Occipital lobe (tissue), 2 donors: Measurements from ENCODE around the gene PIAS4. TPM values are rescaled to one million over a fixed set of nuclear protein-coding genes. Genes with fewer than 3 reads are reported as not detected.

Source experiments
- DNase-seq: peaks from one replicate; lab custom pipeline; 2025; lab: John Stamatoyannopoulos, UW
- total RNA-seq: library from RNA; depleted of rRNA; stranded (reverse); fragments of >200 nt; gene quantifications from one replicate; pipeline ENCODE4 v1.2.3, GENCODE V29; 2014

PIAS4 gene
- total RNA-seq, 1 donor from 2014 or later, result 22.5 TPM

DNA sequence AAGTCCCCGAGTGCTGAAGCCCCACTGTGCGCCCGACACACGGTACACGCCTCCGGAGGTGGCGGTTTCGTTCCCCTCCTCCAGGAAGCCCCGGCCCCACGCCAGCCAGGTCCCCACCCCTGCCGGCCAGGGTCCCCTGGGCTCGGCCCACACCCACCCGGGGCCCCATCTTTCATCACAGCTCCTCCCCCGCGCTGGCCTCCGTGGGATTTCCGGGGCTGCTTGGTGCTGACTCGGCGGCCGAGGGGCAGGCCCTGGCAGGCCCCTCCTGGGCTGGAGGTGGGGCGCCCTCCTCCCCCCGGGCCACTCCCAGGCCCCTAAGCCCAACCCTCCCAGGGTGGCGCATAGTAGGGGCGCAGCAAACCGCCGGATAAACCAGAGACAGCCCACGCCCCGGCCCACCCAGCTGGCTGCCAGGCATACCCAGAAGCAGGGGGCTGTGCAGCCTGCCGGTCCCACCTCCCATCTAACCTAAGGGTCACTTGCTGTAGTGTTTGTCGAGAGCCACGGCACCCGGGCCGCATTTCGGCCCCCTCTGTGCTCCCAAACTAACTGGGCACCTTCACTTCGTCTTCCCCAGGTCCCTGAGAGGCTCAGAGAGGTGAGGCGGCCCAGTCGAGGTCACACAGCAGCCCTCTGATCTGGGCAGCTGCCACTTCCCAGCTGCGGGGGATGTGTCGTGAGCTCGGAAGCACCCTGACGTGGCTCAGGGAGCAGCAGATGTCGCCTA lies 52.5 kb downstream of the PIAS4 start:
- DNase-seq, result no peak

DNA sequence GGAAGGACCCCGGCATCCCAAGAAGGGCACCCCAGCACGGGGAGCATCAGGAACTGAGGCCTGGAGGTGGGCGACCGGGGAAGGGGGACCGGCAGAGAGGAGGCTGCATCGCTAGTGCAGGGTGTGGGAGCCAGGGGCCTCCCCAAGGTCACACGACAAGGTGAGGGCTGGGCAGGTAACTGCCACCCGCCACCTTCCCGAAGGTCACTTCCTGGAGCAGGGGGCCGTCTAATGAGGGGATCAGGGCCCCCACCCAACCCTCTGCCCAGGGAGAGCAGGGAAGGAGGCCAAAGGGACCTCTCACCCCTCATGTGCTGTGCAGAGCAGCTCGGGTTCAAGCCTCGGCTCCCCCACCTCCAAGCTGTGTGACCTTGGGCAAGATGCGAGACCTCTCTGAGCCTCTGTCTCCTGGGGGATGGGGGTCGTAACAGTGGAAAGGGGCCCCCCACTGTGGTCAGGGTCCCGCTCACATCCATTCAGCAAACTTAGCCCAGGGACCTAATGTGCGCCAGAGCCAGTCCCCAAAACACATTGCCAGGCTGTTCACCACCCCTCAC lies 53.2 kb downstream of the PIAS4 start:
- DNase-seq, result no peak

DNA sequence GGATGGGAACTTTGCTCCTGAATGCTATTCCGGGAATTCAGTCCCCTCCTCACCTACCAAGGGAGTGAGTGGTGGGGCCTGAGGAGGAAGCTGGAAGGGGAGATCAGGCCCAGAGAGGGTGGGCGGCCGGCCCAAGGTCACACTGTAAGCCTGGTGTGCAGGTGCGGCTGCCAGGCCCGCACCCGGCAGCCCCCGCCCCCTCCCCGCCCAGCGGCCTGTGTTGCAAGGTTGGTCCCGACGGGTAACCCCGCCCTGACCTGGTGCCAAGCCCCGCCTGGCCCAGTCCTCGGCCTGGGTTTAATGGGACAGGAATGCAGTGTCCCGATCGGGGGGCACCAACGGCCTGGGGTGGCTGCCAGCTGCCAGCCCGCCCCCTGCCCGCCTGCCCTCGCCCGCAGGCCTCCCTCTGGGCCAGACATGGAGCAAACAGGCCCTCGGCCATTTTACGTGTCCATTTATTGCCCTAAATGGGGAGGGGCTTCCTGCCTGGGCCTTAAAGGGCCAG lies 53.7 kb downstream of the PIAS4 start:
- DNase-seq, result no peak

DNA sequence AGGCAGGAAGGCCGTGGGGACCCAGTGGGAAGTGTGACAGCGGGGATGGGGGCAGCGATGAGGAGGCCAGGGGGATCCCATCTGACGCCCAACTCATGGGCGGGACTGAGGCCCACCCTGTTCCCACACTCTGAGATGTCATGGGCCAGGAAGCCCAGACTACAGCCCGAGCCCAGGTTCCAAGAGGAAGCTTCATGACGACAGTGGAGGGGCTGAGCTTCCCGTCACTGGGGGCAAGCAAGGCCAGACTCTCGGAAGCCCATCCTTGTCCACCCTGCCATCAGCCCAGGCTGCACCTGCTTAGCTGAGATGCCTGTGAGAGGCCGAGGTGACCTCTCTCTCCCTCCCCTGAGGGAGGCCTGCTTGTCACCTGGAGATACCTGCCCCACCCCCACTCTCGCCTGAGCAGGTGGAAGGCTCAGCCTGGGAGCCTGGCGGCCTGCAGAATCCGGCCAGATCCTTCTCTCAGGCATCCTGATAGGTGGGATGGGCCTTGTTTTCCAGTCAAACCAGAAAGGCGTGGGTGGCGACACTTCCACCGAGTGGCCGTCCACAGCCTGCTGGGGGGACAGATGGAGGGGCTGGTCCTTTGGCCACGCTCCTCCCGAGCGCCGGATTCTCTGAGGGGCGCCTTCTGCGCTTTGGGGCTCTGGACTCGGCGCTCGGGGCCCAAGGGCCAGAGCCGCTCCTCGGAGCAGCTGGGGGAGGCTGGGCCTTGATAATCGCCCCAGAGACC lies 54.3 kb downstream of the PIAS4 start:
- no peak for DNase-seq

DNA sequence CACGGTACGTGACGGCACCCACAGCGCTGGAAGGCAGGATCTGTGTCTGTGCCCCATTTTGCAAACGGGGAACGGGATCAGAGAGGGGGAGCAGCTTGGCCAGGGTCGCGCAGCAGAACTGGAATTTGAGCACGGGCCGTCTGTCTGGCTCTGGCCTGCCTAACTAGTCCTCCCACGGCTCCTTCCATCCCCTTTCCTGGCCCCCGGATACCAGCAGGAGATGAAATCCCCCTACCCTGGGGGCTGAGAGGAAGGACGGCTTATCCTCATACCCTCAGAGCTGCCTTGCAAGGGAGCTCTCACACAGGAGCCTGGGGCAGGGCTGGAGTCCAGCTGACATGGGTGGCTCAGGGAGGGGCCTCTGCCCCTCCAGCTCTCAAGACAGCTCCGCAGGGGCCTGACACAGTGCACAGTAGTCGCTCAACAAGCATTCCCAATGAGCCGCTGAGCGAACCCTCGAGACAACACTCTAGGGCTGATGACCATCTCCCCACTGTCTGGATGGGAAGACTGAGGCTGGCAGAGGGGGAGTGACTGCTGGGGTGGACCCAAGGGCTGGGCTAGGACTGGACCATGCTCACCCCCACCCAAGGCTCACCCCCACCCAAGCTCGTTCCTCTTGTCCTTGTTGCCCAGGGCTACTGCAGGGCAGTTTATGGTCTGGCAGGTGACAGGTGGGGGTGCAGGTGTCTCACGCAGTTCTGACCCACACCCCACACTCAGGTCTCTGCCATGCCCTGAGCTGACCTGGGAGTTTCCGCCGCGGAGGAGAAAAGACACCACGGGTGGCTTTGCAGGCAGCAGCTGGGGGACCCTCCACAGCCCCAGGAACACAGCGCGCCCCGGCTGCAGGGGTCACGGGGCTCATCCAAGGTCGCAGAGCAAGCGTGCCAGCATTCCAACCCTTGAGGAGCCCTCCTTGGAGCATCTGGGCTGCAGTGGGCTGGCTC lies 55.2 kb downstream of the PIAS4 start:
- no peak for DNase-seq

DNA sequence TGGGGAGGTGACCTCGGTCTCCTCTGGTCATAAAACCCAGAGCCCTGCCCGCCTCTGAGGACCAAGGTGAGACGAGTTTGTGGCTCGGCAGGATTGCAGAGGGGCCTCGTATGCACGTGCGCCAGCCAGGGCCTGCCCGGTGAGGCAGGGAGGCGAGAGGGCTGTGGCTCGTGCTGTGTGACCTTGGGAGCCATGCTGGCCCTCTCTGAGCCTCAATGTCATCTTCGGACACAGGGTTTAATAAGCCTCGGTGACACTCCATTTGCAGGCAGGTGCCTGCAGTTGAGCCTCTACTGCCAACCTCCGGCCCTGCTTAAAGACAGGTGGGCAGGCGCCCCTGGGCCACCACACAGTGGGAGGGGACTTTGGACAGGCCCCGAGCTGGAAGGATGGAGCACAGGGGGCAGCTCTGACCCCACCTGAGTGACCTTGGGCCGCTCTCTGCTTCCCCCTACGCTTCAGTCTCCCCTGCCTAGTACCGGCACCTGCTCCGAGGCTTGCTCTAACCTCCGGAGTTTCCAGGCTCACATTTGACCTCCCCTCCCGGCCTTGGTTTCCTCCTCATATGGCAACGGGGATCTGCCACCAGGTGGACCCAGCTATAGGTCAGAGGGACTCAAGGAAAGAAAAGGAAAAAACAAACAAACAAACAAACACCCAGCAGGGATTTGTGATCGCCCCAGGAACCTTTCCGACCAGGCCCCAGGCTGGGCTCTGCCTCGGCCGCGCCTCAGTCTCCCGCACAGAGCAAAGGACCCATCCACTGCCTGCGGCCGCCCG lies 56.0 kb downstream of the PIAS4 start:
- DNase-seq, result no peak

DNA sequence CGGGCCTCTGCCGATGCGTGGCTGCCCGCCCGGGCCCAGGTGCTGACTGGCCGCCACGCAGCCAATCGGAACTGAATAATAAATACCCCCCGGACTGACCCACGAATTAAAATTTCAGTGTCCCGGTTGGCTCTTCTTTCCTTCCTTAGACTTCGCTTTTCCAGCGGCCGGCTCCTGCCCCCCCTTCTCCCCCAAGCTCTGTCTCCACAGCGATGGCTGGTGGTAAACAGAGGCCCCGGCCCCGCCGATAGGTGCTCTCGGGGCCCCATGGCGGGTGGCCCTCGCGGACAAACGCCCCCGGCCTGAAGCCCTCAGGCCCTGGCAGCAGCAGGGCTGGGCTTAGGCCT lies 56.6 kb downstream of the PIAS4 start:
- DNase-seq, result no peak

DNA sequence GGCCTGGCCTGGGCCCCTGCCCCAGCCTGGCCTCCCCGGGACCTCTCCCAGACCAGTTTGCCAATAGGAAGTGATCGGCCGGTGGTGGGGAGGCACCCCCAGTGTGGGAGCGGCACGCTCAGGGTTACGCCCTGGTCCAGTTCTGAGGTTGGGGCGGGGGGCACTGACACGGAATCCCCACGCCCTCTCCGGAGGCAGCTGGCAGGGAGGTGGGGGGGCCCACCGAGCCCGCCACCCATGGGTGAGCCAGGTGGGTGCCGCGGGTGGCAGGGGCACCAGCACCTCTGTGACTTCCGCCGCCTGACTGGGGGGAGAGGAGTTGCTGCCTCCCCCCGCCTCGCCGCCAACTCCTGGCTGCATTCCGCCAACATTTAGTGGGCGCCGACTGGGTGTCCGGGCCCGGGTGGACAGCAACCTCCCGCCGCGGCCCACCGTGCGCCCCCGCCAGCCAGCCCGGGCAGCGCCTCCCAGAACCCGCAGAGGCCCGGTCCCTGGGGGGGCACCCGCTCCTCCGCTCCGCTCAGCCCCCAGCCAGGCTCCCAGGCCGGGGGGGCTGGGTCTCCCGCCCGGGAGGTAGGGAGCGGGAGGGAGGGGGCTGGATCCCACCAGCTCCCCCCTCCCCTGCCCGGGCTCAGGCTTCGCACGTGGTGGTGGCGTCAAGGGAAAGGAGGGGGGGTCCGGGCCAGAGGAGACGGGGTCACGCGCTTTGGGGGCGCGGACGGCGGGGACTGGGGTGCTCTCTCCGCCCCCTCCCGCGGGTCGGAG lies 57.1 kb downstream of the PIAS4 start:
- peak; percentile 38 for DNase-seq

DNA sequence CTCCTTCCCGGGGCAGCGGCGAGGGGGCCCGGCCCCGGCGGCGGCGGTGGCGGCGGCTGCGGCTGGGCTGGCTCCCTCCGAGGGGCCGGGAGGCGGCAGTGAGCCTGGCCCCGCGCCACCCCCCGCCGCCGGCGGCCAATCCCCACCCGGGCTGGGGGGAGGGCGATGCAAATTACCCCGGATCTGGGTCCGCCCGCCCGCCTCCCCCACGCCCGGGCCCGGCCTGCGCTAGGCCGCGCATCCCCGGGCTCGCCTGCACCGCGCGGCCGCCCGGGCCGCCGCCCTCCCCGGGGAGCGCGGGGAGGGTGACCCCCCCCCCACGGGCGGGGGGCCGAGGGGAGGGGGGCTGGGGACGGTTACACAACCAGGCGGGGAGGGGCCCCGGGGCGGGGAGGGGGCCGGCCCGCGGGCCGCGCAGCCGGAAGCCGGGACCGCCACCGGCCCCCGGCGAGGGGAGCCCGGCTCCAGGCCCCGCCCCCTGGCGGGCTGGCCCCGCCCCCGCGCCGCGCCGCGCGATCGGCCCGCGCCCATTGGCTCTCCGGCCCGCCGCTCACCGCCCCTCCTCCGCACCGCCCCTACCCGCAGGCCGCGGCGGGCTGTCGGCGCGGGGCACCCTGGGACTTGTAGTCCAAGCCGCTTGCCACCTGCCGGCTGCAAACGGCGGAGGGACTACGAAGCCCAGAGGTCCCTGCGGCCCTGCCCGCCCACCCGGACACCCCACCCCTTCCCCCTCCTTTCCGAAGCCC lies 58.1 kb downstream of the PIAS4 start:
- peak; percentile 97 for DNase-seq

DNA sequence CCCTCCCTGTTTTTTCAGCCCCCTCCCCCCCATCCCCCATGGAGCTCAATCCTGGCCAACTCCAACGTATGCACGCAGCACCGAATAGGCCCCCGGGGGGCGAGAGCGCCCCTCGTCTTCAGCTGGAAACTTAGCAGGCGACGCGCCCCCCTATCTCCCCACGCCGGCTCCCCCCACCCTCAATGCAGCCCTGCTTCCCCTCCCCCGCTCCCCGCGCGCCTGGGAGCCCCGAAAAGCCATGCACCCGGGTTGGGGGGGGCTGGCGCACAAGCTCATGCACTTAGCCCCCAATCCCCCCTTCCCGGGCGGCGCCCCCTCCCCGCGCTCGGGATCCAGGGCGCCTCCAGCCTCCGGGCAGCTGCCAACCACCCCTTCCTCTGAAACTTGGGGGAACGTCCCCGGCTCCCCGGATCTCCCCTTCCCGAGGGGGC lies 58.7 kb downstream of the PIAS4 start:
- DNase-seq, result no peak

DNA sequence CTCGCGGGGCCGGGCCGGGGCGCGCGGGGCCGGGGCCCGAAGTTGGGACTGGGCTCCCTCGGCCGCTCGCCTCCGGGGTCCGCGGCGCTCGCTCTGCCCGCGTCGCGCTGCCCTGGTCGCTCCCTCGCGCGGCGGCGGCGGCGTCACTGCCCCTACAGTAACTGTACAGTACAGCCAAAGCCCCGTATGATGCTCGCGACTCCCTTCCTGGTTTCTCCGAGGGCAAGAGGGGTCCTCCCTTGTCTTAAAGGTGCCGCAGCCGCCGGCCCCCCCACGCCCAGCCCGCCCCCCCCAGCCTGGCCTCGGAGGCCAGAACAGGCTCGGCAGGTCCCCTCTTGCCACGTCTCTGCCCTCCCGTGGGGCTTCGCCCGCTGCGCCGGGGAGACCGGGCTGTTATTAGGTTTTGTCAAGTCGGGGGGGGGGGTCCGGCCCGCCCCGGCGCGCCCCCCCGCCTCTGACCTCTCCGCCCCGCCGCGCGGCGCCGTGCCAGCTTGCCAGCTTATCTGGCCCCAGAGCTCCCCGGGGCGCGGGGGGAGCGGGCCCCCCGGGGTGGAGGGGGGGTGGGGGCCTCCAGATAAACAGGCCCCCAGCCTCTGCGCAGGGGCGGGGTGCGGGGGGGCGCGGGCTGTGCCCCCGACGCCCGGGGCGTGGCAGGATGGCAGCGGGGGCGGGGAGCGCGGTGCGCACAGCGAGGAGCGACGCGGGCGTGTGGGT lies 59.3 kb downstream of the PIAS4 start, which contains the start of gene ZBTB7A:
ZBTB7A (minus strand) TSS at position 218 of the 714 bp plus-strand sequence. CDS start 11,667 bp downstream, outside the sequence.
- DNase-seq, result peak; percentile 69

DNA sequence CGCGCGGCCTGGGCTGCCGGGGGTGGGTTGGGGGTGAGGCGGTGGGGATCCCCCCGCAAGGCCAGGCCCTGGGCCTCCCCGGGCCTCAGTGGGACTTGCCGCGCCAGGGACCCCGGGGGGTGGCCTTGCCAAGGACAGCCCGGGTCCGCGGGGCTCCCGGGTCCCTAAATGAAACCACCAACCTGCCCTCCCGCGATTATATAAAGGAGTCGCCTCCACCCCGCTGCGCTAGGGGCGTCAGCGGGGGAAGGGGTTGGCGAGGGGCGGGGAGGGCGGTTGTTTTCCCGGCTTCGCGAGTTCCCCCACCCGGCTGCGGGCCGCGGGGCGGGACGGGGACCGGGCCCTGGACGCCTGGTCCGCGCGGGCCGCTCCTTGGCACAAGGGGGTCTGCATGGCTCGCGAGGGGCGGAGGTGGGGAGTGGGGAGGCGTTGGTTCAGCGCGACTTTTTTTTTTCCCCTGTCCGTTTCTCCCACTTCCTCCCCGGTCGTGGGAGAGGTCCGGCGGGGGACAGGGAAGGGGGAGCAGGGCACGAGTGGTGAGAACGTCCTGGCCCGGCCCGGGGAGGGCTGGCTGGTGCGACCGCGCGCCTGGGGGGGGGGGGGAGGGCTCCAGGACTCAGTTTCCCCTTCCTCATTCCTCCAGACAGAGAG lies 60.0 kb downstream of the PIAS4 start:
- no peak for DNase-seq

DNA sequence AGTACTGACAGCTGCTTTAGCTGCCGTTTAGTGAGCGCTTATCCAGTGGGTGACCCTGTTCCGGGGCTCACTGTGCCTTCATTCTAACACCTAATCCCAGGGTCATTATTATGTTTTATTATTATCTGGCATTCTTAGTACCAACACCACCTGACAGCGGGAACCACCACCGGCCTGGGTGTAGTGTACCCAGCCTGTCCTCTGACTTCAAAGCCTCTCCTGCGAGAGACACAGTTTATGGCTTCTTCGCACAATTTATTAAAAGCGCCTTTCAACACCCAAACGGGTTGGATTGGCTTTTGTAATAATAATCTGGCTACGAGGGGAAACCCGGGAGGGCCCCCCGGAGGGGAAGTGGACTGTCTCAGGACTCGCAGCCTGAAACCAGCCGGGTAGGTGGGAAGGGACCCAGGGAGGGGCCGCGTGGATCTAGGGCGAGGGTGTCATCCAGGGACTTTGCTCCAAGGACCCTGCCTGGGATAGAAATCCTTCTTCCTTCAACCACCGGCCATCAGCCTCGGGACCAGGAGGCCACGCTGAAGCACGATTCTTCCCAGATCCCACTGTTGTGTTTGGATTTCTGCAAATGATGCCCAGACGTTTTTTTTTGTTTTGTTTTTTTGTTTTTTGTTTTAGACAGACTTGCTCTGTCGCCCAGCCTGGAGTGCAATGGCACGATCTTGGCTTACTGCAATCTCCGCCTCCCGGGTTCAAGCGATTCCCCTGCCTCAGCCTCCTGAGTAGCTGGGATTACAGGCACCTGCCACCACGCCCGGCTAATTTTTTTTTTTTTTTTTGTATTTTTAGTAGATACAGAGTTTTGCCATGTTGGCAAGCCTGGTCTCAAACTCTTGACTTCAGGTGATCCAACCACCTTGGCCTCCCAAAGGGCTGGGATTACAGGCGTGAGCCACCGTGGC lies 60.8 kb downstream of the PIAS4 start:
- DNase-seq, result no peak

DNA sequence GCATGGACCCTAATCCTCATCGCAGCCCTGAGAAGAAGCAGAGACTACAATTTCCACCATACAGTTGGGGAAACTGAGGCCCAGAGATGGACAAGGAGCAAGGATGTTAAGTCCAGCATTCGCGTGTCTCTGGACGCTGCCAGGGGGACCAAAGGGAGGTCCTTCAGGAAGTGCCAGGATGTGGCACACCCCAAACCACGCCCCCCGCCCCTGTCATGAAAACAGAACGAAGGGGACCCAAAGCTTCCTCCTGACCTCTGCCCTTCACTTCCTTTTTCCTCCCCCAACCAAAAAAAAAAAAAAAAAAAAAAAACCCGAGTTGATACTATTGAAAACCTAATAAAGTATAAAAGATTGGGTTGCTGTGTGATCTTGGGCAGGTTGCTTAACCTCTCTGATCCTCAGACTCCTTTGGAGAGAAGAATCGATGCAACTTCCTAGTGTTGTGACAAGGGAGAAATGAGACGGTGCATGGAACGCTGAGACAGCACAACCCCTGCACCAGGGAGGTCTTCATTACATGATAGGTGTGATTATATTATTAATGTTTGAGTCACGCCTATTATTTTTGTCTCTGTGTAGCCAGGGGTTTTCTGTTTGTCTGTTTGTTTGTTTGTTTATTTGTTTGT lies 61.9 kb downstream of the PIAS4 start:
- no peak for DNase-seq

DNA sequence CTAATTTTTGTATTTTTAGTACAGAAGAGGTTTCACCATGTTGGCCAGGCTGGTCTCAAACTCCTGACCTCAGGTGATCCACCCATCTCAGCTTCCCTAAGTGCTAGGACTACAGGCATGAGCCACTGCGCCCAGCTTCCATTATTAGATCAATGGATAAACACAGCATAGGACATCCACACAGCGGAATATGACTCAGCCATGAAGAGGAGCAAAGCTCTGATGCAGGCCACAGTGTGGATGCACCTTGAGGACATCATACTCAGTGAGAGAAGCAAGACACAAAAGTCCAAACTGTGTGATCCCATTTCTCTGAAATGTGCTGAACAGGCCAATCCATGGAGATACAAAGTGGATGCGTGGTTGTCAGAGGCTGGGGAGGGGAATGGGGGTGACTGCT lies 64.1 kb downstream of the PIAS4 start:
- no peak for DNase-seq

DNA sequence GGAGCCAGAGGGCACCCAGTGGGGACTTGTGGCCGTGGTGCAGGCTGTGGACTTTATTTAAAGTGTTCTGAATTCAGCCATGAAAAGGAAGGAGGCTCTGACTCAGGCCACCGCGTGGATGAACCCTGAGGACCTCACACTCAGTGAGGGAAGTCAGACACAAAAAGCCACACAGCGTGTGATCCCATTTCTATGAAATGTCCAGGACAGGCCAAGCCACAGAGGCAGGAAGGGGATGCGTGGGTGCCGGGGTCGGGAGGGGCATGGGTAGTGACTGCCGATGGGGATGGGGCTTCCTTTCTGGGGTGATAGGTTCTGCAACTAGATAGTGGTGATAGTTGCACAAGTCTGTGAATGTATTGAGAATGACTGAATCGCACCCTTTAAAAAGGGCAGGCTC lies 67.8 kb downstream of the PIAS4 start:
- no peak for DNase-seq
